Measurements from ENCODE around the gene ARID5B.
A peak's percentile ranks its signal among the peaks of the same experiment; 100 is the strongest.
"Not testable (repeated sequence)": the region's sequence is repeated elsewhere in the genome, so short reads cannot be mapped to it uniquely, and the experiment has no call there.

Gene ARID5B

GRCh38 chr10:61973169-61973568 lies 71.7 kb downstream of the ARID5B start:
- DNase-seq: no peak

- DNase-seq: no peak
Measured at GRCh38 chr10:61973906-61974305, 72.4 kb downstream of the ARID5B start.

GRCh38 chr10:61974601-61975390 lies 73.3 kb downstream of the ARID5B start:
- no peak for DNase-seq

- peak; percentile 26 for DNase-seq
Measured at GRCh38 chr10:61975391-61975932, 74.0 kb downstream of the ARID5B start.

GRCh38 chr10:61976951-61977721 lies 75.6 kb downstream of the ARID5B start:
- not testable (repeated sequence) for DNase-seq

GRCh38 chr10:61978965-61979364 lies 77.5 kb downstream of the ARID5B start:
- no peak for DNase-seq

GRCh38 chr10:61981460-61981859 lies 80.0 kb downstream of the ARID5B start:
- no peak for DNase-seq

GRCh38 chr10:61983255-61983654 lies 81.8 kb downstream of the ARID5B start:
- DNase-seq: no peak

- DNase-seq: no peak
Measured at GRCh38 chr10:61984803-61985418, 83.4 kb downstream of the ARID5B start.

GRCh38 chr10:61985715-61986114 lies 84.2 kb downstream of the ARID5B start:
- DNase-seq: no peak

- DNase-seq: no peak
Measured at GRCh38 chr10:61986382-61986781, 84.9 kb downstream of the ARID5B start.

GRCh38 chr10:61986788-61987492 lies 85.4 kb downstream of the ARID5B start:
- no peak for DNase-seq

- no peak for DNase-seq
Measured at GRCh38 chr10:61987537-61987936, 86.0 kb downstream of the ARID5B start.

- no peak for DNase-seq
Measured at GRCh38 chr10:61987951-61988379, 86.5 kb downstream of the ARID5B start.

- no peak for DNase-seq
Measured at GRCh38 chr10:61989995-61990760, 88.7 kb downstream of the ARID5B start.

GRCh38 chr10:61990761-61991135 lies 89.2 kb downstream of the ARID5B start:
- DNase-seq: no peak

GRCh38 chr10:61991166-61991565 lies 89.7 kb downstream of the ARID5B start:
- DNase-seq: no peak

- DNase-seq: no peak
Measured at GRCh38 chr10:61992059-61992460, 90.6 kb downstream of the ARID5B start.

- no peak for DNase-seq
Measured at GRCh38 chr10:61992671-61993668, 91.5 kb downstream of the ARID5B start.

GRCh38 chr10:61993711-61994401 lies 92.4 kb downstream of the ARID5B start:
- DNase-seq: no peak

Measured in DMS 273 treated with DMSO at 0.1 percent for 48 hours (cell line).